ENCODE data around the gene APOM. TPM values are rescaled to one million over a fixed set of nuclear protein-coding genes. Genes with fewer than 3 reads are reported as not detected.

APOM gene
- total and polyA plus RNA-seq, 12 donors = 2.3 to 18.2 (median 4.5) TPM; not detected in 1

DNA sequence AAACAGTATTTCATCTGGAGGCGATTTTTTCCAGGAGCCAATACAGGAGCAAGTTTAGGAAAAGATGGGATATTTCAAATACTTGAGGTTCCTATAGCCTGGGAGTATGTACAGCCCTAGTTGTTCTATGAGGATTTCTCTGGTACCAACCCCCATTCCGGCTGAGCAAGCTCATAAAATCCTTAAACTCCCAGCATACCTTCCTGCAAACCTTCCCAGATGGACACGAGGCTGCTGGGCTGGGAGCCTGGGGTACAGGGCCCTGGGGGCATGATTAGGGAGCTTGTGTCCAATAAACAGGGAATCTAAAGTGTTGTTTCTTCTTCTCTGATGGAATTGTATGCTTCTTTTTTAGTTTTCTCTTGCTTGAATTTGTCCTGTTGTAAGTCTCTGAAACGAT lies 33.7 kb upstream of the APOM start:
- Histone ChIP-seq H3K27ac (peak overlapping the region in 3 of 5 donors; percentile 39 to 99 (median 97)), H3K36me3 (replicated peaks in 1 of 2) (peaks cover 0 to 42% of the 10 kb centered on the region in 2 donors), H3K4me1 (replicated peaks in 1 of 2) (peaks cover 14 to 17% of the 10 kb centered on the region in 2 donors), H3K4me3 (peak overlapping the region in 1 of 4 donors; percentile 72), H3K27me3 (no peaks in the 10 kb centered on the region), H3K9me3 (replicated peaks in 1 of 3) (no peaks in the 10 kb centered on the region)
- intact Hi-C loops (cut with DNase I) = no loop called here
- WGBS, 4 donors = 20 to 43% (median 31%) methylated on average over 4 of the region's 4 CpGs
- DNase-seq = no peak
- TF ChIP-seq, protein P1, sequence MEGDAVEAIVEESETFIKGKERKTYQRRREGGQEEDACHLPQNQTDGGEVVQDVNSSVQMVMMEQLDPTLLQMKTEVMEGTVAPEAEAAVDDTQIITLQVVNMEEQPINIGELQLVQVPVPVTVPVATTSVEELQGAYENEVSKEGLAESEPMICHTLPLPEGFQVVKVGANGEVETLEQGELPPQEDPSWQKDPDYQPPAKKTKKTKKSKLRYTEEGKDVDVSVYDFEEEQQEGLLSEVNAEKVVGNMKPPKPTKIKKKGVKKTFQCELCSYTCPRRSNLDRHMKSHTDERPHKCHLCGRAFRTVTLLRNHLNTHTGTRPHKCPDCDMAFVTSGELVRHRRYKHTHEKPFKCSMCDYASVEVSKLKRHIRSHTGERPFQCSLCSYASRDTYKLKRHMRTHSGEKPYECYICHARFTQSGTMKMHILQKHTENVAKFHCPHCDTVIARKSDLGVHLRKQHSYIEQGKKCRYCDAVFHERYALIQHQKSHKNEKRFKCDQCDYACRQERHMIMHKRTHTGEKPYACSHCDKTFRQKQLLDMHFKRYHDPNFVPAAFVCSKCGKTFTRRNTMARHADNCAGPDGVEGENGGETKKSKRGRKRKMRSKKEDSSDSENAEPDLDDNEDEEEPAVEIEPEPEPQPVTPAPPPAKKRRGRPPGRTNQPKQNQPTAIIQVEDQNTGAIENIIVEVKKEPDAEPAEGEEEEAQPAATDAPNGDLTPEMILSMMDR (IDR thresholded peaks at IDR 0.05) = no peak
- peak in 1 of 2 donors; percentile 16 for TF ChIP-seq POLR2A (IDR thresholded peaks at IDR 0.05)

DNA sequence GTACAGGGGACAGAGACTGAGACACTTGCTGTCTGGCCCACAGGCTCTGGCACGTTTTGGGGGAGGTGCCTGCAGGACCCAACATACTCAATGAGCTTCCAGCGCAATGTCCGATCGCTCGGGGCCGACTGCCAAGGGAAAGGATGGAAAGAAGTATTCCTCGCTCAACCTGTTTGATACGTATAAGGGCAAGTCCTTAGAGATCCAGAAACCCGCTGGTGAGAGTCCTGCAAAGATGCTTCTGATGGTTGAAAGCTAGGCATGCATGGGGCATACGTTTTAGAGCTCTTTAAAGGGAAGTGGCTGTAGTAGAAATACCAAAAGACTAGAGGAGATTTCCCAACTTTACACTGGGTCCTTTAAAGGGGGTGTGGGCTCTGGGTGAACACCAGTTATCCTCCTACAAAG lies 33.0 kb upstream of the APOM start:
- intact Hi-C loops (cut with DNase I) = no loop called here
- no peak for DNase-seq
- H3K4me3 ChIP-seq = no peak overlapping the region
- H3K27ac ChIP-seq = no peak overlapping the region
- peaks cover 14 to 17% of the 10 kb centered on the region in 2 donors for H3K4me1 ChIP-seq (replicated peaks in 1 of 2)
- peaks cover 0 to 49% of the 10 kb centered on the region in 2 donors for H3K36me3 ChIP-seq (replicated peaks in 1 of 2)
- H3K9me3 ChIP-seq (replicated peaks in 1 of 3) = no peaks in the 10 kb centered on the region
- TF ChIP-seq, protein P1 (IDR thresholded peaks at IDR 0.05) = no peak
- TF ChIP-seq POLR2A (IDR thresholded peaks at IDR 0.05) = no peak
- H3K27me3 ChIP-seq = no peaks in the 10 kb centered on the region
- 62 to 67% (median 66%) methylated on average over 5 to 10 of the region's 10 CpGs for WGBS, 4 donors

DNA sequence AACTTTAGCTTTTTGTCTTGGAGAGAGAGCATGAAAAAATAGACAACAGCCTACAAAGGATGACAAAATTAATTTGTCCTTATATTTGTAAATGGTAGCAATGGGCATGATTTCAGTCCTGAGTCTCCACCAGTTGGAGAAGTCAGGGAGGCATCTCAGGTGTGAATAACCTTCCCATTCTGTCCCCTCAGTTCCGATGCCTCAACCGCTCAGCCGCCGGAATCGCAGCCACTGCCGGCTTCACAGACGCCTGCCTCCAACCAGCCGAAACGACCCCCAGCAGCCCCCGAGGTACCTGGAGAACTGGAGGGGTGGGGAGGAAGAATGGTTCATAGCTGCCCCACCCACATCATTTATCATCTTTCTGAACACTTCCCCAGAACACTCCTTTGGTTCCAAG lies 31.6 kb upstream of the APOM start:
- Histone ChIP-seq H3K9me3 (replicated peaks in 1 of 3) (no peaks in the 10 kb centered on the region), H3K36me3 (replicated peaks in 1 of 2) (peaks cover 0 to 63% of the 10 kb centered on the region in 2 donors), H3K4me3 (no peak overlapping the region), H3K27ac (no peak overlapping the region), H3K4me1 (replicated peaks in 1 of 2) (peaks cover 14 to 17% of the 10 kb centered on the region in 2 donors), H3K27me3 (no peaks in the 10 kb centered on the region)
- DNase-seq = no peak
- TF ChIP-seq POLR2A (IDR thresholded peaks at IDR 0.05) = no peak
- TF ChIP-seq, protein P1 (IDR thresholded peaks at IDR 0.05) = no peak
- intact Hi-C loops (cut with DNase I) = no loop called here
- WGBS, 4 donors = 83 to 93% (median 89%) methylated on average over 10 of the region's 10 CpGs

DNA sequence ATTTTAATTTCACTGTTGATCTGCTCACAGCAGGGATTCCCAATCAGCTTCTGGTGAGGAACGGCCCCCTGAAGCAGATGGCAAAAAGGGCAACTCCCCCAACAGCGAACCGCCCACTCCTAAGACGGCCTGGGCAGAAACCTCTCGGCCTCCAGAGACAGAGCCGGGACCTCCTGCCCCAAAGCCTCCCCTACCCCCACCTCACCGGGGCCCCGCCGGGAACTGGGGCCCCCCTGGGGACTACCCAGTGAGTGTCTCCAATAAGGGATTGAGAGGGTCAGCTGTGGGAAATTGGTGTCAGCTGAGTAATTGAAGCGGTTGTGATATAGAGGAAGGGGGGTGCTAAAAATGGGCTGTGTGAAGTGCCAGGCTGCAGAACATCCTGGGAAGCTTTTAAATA lies 28.7 kb upstream of the APOM start:
- no peaks in the 10 kb centered on the region for H3K9me3 ChIP-seq (replicated peaks in 1 of 3)
- TF ChIP-seq POLR2A (IDR thresholded peaks at IDR 0.05) = no peak
- TF ChIP-seq, protein P1 (IDR thresholded peaks at IDR 0.05) = no peak
- H3K4me1 ChIP-seq (replicated peaks in 1 of 2) = peaks cover 2 to 11% of the 10 kb centered on the region in 2 donors
- H3K27me3 ChIP-seq = no peaks in the 10 kb centered on the region
- no peak overlapping the region for H3K4me3 ChIP-seq
- intact Hi-C loops (cut with DNase I) = no loop called here
- H3K36me3 ChIP-seq (replicated peaks in 1 of 2) = peaks cover 0 to 92% of the 10 kb centered on the region in 2 donors
- 86 to 94% (median 92%) methylated on average over 4 to 10 of the region's 10 CpGs for WGBS, 4 donors
- H3K27ac ChIP-seq = no peak overlapping the region
- DNase-seq = no peak

Measured in adrenal gland (tissue), 12 donors.